ENCODE data around the gene NPFFR1. TPM values are rescaled to one million over a fixed set of nuclear protein-coding genes. Genes with fewer than 3 reads are reported as not detected.

The NPFFR1 gene
- total RNA-seq, 2 donors from 2014 or later = 0.14 TPM; not detected in 1

DNA sequence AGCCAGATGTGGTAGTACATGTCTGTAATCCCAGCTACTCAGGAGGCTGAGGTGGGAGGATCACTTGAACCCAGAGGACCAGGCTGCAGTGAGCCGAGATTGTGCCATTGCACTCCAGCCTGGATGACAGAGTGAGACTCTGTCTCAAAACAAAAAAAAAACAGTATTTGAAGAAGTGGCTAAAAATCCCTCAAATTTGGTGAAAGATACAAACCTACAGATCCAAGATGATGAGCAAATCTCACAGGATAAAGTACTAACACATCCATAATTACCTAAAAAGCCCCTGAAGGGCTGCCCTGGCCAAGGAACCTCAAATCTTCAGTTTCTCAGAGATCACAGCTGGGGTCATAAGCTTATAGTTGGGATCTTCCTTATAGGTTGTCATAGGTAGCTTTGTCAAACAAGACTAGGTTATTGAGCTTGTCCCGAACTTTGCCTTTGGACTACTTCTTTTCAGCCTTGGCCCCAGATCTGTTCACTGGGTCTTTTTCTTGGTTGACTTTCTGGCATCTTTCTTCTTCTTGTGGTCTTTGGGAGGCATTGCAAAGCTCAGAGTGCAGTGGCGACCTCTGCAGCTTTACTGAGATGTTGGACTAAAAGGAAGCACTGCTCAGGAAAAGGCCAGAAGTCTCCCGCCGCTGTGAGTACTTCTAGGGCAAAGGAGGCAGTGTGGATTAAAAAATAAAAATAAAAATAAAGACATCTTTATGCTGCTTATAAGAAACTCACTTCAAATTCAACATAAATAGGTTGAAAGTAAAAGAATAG lies 84.9 kb downstream of the NPFFR1 start:
- Histone ChIP-seq H3K4me1 (ENCODE audit: control insufficient read depth in 1 of 2, low read depth in 2 of 2) (peaks cover 0 to 5% of the 10 kb centered on the region in 2 donors), H3K36me3 (peaks cover 31% of the 10 kb centered on the region), H3K27ac (no peak overlapping the region), H3K9me3 (no peaks in the 10 kb centered on the region), H3K27me3 (replicated peaks; ENCODE audit: insufficient read depth) (no peaks in the 10 kb centered on the region), H3K4me3 (no peak overlapping the region)
- TF ChIP-seq, protein P1, sequence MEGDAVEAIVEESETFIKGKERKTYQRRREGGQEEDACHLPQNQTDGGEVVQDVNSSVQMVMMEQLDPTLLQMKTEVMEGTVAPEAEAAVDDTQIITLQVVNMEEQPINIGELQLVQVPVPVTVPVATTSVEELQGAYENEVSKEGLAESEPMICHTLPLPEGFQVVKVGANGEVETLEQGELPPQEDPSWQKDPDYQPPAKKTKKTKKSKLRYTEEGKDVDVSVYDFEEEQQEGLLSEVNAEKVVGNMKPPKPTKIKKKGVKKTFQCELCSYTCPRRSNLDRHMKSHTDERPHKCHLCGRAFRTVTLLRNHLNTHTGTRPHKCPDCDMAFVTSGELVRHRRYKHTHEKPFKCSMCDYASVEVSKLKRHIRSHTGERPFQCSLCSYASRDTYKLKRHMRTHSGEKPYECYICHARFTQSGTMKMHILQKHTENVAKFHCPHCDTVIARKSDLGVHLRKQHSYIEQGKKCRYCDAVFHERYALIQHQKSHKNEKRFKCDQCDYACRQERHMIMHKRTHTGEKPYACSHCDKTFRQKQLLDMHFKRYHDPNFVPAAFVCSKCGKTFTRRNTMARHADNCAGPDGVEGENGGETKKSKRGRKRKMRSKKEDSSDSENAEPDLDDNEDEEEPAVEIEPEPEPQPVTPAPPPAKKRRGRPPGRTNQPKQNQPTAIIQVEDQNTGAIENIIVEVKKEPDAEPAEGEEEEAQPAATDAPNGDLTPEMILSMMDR (IDR thresholded peaks at IDR 0.05) = no peak
- ATAC-seq (ENCODE audit: insufficient number of reproducible peaks, low FRiP score, low read depth) (no peak), DNase-seq (ENCODE audit: low spot score) (no peak)

Other genes with a start within 250 kb of the NPFFR1 start
- 1 to 10 TPM in 1 of 2 donors, under 1 TPM in 1; 0.68 to 8.5 TPM for gene MACROH2A2, start 231.2 kb downstream of the NPFFR1 start, total RNA-seq
- 10 to 100 TPM; 17.1 to 17.9 TPM for gene AIFM2, start 151.2 kb downstream of the NPFFR1 start, total RNA-seq
- gene TYSND1, start 137.3 kb downstream of the NPFFR1 start, total RNA-seq = 10 to 100 TPM; 11.4 to 12.2 TPM
- 10 to 100 TPM; 53.2 to 95.0 TPM for gene SAR1A, start 113.5 kb downstream of the NPFFR1 start, total RNA-seq
- gene PPA1, start 50.6 kb downstream of the NPFFR1 start, total RNA-seq = 10 to 100 TPM; 55.9 to 76.1 TPM
- gene LRRC20, start 98.6 kb upstream of the NPFFR1 start, total RNA-seq = 1 to 10 TPM; 1.9 to 4.7 TPM
- gene EIF4EBP2, start 120.1 kb upstream of the NPFFR1 start, total RNA-seq = 10 to 100 TPM; 52.8 to 60.0 TPM
- under 1 TPM in 1 of 2 donors, not detected in 1; 0.27 TPM for gene NODAL, start 157.7 kb upstream of the NPFFR1 start, total RNA-seq
- gene PALD1, start 194.8 kb upstream of the NPFFR1 start, total RNA-seq = 10 to 100 TPM; 19.5 to 19.7 TPM

Data from thoracic aorta (tissue), 2 donors.